ENCODE results near the gene COA1. TPM values are rescaled to one million over a fixed set of nuclear protein-coding genes. Genes with fewer than 3 reads are reported as not detected.

The COA1 gene
- total and polyA plus RNA-seq, 2 donors (not counting 3 experiments of a cell fraction or from before 2014, with no cell fraction given): 38.1 to 55.1 TPM

- Histone ChIP-seq H3K9ac (replicated peaks; ENCODE audit: extremely low read depth, insufficient read depth, low read length) (no peak overlapping the region), H3K4me3 (replicated peaks in 1 of 3; ENCODE audit: insufficient read depth in 1 of 3, low read depth in 1 of 3, low read length in 3 of 3) (no peak overlapping the region), H3K79me2 (ENCODE audit: control insufficient read depth, insufficient read depth, low read length) (no peaks in the 10 kb centered on the region), H2AFZ (ENCODE audit: low read depth, low read length) (no peak overlapping the region), H3K9me1 (replicated peaks; ENCODE audit: control insufficient read depth, extremely low read depth, insufficient read depth, low read length) (no peaks in the 10 kb centered on the region), H3K9me3 (replicated peaks; ENCODE audit: control insufficient read depth, insufficient read depth, low read length) (no peaks in the 10 kb centered on the region), H3K4me2 (ENCODE audit: insufficient read depth, low read length) (no peak overlapping the region), H3K27ac (ENCODE audit: insufficient read depth, low read depth, low read length) (no peak overlapping the region), H3K36me3 (ENCODE audit: control insufficient read depth in 2 of 2, extremely low read depth in 1 of 2, insufficient read depth in 2 of 2, low read length in 2 of 2) (no peaks in the 10 kb centered on the region), H3K27me3 (ENCODE audit: control insufficient read depth in 2 of 2, insufficient read depth in 2 of 2, low read length in 2 of 2) (no peaks in the 10 kb centered on the region), H3K4me1 (ENCODE audit: control insufficient read depth, extremely low read depth, insufficient read depth, low read length) (peaks cover 41% of the 10 kb centered on the region), H4K20me1 (replicated peaks; ENCODE audit: control insufficient read depth, extremely low read depth, insufficient read depth, low read length) (no peaks in the 10 kb centered on the region)
- ChIA-PET POLR2A (no interaction called here), CTCF (interaction anchor here (1.6 kb wide), 1 partner anchor 40 kb away, joined by 5 read pairs; no protein-coding TSS in a partner anchor)
- BruUV-seq (replicated peaks): no TSS peak
- DNase-seq (ENCODE audit: low read depth, low spot score): no peak
- TF ChIP-seq POLR2AphosphoS5 (IDR thresholded peaks at IDR 0.05; ENCODE audit: insufficient read depth, low read depth, low read length): no peak
- dilution Hi-C loops (cut with MboI; ENCODE audit: extremely low pct_ligation_motif_present, low sequenced_read_pairs) (no loop called here), intact Hi-C loops (cut with micrococcal nuclease) (no loop called here)
- no peak for FAIRE-seq
These were observed 75.3 kb downstream of the COA1 start for GRCh38 chr7:43653891-43654504.

GRCh38 chr7:43653466-43653865 is 75.9 kb downstream of the COA1 start:
- Histone ChIP-seq H3K4me1 (ENCODE audit: control insufficient read depth, extremely low read depth, insufficient read depth, low read length) (peaks cover 41% of the 10 kb centered on the region), H3K9ac (replicated peaks; ENCODE audit: extremely low read depth, insufficient read depth, low read length) (no peak overlapping the region), H3K9me1 (replicated peaks; ENCODE audit: control insufficient read depth, extremely low read depth, insufficient read depth, low read length) (no peaks in the 10 kb centered on the region), H3K4me2 (ENCODE audit: insufficient read depth, low read length) (no peak overlapping the region), H4K20me1 (replicated peaks; ENCODE audit: control insufficient read depth, extremely low read depth, insufficient read depth, low read length) (no peaks in the 10 kb centered on the region), H3K4me3 (replicated peaks in 1 of 3; ENCODE audit: insufficient read depth in 1 of 3, low read depth in 1 of 3, low read length in 3 of 3) (no peak overlapping the region), H2AFZ (ENCODE audit: low read depth, low read length) (no peak overlapping the region), H3K27me3 (ENCODE audit: control insufficient read depth in 2 of 2, insufficient read depth in 2 of 2, low read length in 2 of 2) (no peaks in the 10 kb centered on the region), H3K79me2 (ENCODE audit: control insufficient read depth, insufficient read depth, low read length) (no peaks in the 10 kb centered on the region), H3K27ac (ENCODE audit: insufficient read depth, low read depth, low read length) (no peak overlapping the region), H3K9me3 (replicated peaks; ENCODE audit: control insufficient read depth, insufficient read depth, low read length) (no peaks in the 10 kb centered on the region), H3K36me3 (ENCODE audit: control insufficient read depth in 2 of 2, extremely low read depth in 1 of 2, insufficient read depth in 2 of 2, low read length in 2 of 2) (no peaks in the 10 kb centered on the region)
- no peak for FAIRE-seq
- POLR2A ChIA-PET: no interaction called here
- dilution Hi-C loops (cut with MboI; ENCODE audit: extremely low pct_ligation_motif_present, low sequenced_read_pairs): no loop called here
- CTCF ChIA-PET: interaction anchor here (1.6 kb wide), 1 partner anchor 40 kb away, joined by 5 read pairs; no protein-coding TSS in a partner anchor
- BruUV-seq (replicated peaks): no TSS peak
- no peak for DNase-seq (ENCODE audit: low read depth, low spot score)
- intact Hi-C loops (cut with micrococcal nuclease): no loop called here
- TF ChIP-seq MAX (IDR thresholded peaks at IDR 0.05; ENCODE audit: insufficient read depth, insufficient read length) (no peak), JUN (IDR thresholded peaks at IDR 0.05; ENCODE audit: borderline replicate concordance, insufficient read depth, insufficient read length, low read depth) (no peak), GATA2 (IDR thresholded peaks at IDR 0.05; ENCODE audit: insufficient read depth, insufficient read length, low read depth, low read length) (no peak), POLR2A (IDR thresholded peaks at IDR 0.05; ENCODE audit: low read depth, low read length) (no peak), EZH2 (IDR thresholded peaks at IDR 0.05; ENCODE audit: borderline replicate concordance, low read depth, low read length, severe bottlenecking) (no peak), MYC (IDR thresholded peaks at IDR 0.05; ENCODE audit: low read depth, low read length) (no peak), FOS (IDR thresholded peaks at IDR 0.05; ENCODE audit: borderline replicate concordance, insufficient read depth, low read length) (no peak), POLR2AphosphoS5 (IDR thresholded peaks at IDR 0.05; ENCODE audit: insufficient read depth, low read depth, low read length) (no peak), CTCF (IDR thresholded peaks at IDR 0.05; ENCODE audit: extremely low read depth in 1 of 2, insufficient read depth in 1 of 2, low read depth in 1 of 2, low read length in 2 of 2) (no peak)
